H1 (cell line): Measurements from ENCODE around the gene VPS13A. TPM values are rescaled to one million over a fixed set of nuclear protein-coding genes. Genes with fewer than 3 reads are reported as not detected.
A peak's percentile ranks its signal among the peaks of the same experiment; 100 is the strongest.

ENCODE experiments used
- CTCF ChIA-PET: fragments of 300-600 bp; sonication (Branson Sonifier 250); formaldehyde crosslinking; loops from one replicate; lab custom pipeline; 2021; ENCODE audit not compliant: partially characterized antibody; lab: Charles Lee
- POLR2A ChIA-PET: fragments of 300-600 bp; sonication (Branson Sonifier 250); formaldehyde crosslinking; loops from one replicate; lab custom pipeline; 2021; ENCODE audit warnings: inconsistent platforms; ENCODE audit not compliant: partially characterized antibody; lab: Charles Lee
- DNase-seq, 2 experiments: peaks; one replicate each; pipeline versions ENCODE4 v3.0.0 to v3.0.0-alpha.2; 2010 to 2022; ENCODE audit warnings: low spot score in 2 of 2, low read depth in 1 of 2, mixed read lengths in 1 of 2
- FAIRE-seq: peaks from 2 replicates; lab custom pipeline; 2011; peaks lifted over from hg19 to GRCh38; lab: Jason Lieb, UNC
- H2AFZ ChIP-seq: 2 replicates; pipeline ENCODE4 v1.8.1; 2012; ENCODE audit warnings: low read length, inconsistent platforms
- H2AK5ac ChIP-seq: 2 replicates; pipeline ENCODE4 v1.6.1; 2013; ENCODE audit warnings: low read depth, low read length
- H2BK120ac ChIP-seq: replicated peaks from 2 replicates; pipeline ENCODE3; 2013; ENCODE audit warnings: low read depth, low read length, inconsistent platforms
- H2BK12ac ChIP-seq: 2 replicates; pipeline ENCODE4 v1.6.1; 2013; ENCODE audit warnings: low read depth, low read length
- H2BK15ac ChIP-seq: 2 replicates; pipeline ENCODE4 v1.6.1; 2013; ENCODE audit warnings: low read length
- H2BK20ac ChIP-seq: 2 replicates; pipeline ENCODE4 v1.6.1; 2013; ENCODE audit warnings: low read length
- H2BK5ac ChIP-seq: 2 replicates; pipeline ENCODE4 v1.6.1; 2013; ENCODE audit warnings: low read depth, low read length
- H3K14ac ChIP-seq: 2 replicates; pipeline ENCODE4 v1.6.1; 2013; ENCODE audit warnings: inconsistent platforms; ENCODE audit not compliant: insufficient read length
- H3K18ac ChIP-seq: 2 replicates; pipeline ENCODE4 v1.6.1; 2013; ENCODE audit warnings: low read length; ENCODE audit errors: extremely low read depth
- H3K23ac ChIP-seq: 2 replicates; pipeline ENCODE4 v1.6.1; 2013; ENCODE audit warnings: inconsistent platforms; ENCODE audit not compliant: insufficient read length
- H3K23me2 ChIP-seq: 2 replicates; pipeline ENCODE4 v1.6.1; 2013; ENCODE audit warnings: low read depth, low read length
- H3K27ac ChIP-seq: 2 replicates; pipeline ENCODE4 v1.6.1; 2011; ENCODE audit warnings: low read depth, low read length, inconsistent platforms
- H3K27me3 ChIP-seq, 4 experiments: replicated peaks in 1 of 4; 1 replicate in 1 of 4; 2 replicates in 3 of 4; pipeline versions ENCODE4 v1.6.1 to v1.8.1; 2011 to 2013; ENCODE audit warnings: low read length in 3 of 4, mild to moderate bottlenecking in 3 of 4, inconsistent platforms in 2 of 4, mixed read lengths in 2 of 4, moderate library complexity in 1 of 4; ENCODE audit not compliant: control insufficient read depth in 3 of 4, insufficient read depth in 3 of 4; ENCODE audit errors: extremely low read depth in 1 of 4
- H3K36me3 ChIP-seq, 4 experiments: 2 replicates each; pipeline versions ENCODE4 v1.6.1 to v1.8.1; 2011 to 2013; ENCODE audit warnings: mild to moderate bottlenecking in 4 of 4, low read length in 3 of 4, moderate library complexity in 2 of 4, control low read depth in 1 of 4, inconsistent platforms in 1 of 4; ENCODE audit not compliant: insufficient read depth in 4 of 4, control insufficient read depth in 2 of 4
- H3K4ac ChIP-seq: replicated peaks from 2 replicates; pipeline ENCODE3; 2013; ENCODE audit warnings: low read length, low read depth, mixed read lengths, inconsistent platforms; ENCODE audit not compliant: insufficient read length
- H3K4me1 ChIP-seq, 4 experiments: replicated peaks in 1 of 4; 1 replicate in 1 of 4; 2 replicates in 3 of 4; pipeline versions ENCODE4 v1.6.1 to v1.8.1; 2011 to 2013; ENCODE audit warnings: low read length in 3 of 4, inconsistent platforms in 2 of 4, mixed read lengths in 1 of 4; ENCODE audit not compliant: insufficient read depth in 4 of 4, control insufficient read depth in 3 of 4
- H3K4me2 ChIP-seq, 2 experiments: 2 replicates each; pipeline versions ENCODE4 v1.6.1 to v1.8.1; 2011 to 2013; ENCODE audit warnings: low read depth in 2 of 2, low read length in 2 of 2, control low read depth in 1 of 2, inconsistent platforms in 1 of 2, mild to moderate bottlenecking in 1 of 2; ENCODE audit not compliant: insufficient read depth in 1 of 2
- H3K4me3 ChIP-seq, 4 experiments: fragments of 200-600, 300-600 bp in 1 of 4; sonication (generic), shearing (Covaris generic), sonication (Bioruptor Twin) in 1 of 4; 2 replicates each; pipeline versions ENCODE4 v1.5.1 to v1.8.1; 2011 to 2016; ENCODE audit warnings: low read length in 4 of 4, low read depth in 3 of 4, control low read depth in 2 of 4, inconsistent platforms in 2 of 4, mild to moderate bottlenecking in 2 of 4, mixed read lengths in 1 of 4, moderate library complexity in 1 of 4; ENCODE audit not compliant: insufficient read depth in 2 of 4; ENCODE audit errors: extremely low read depth in 1 of 4
- H3K56ac ChIP-seq: replicated peaks from 2 replicates; pipeline ENCODE3; 2013; ENCODE audit warnings: low read depth, mild to moderate bottlenecking, mixed read lengths, low read length, inconsistent platforms; ENCODE audit not compliant: insufficient read length
- H3K79me1 ChIP-seq: 2 replicates; pipeline ENCODE4 v1.6.1; 2013; ENCODE audit warnings: low read depth, low read length, control low read depth
- H3K79me2 ChIP-seq, 2 experiments: 2 replicates each; pipeline versions ENCODE4 v1.6.1 to v1.8.1; 2012 to 2013; ENCODE audit warnings: low read length in 2 of 2, mild to moderate bottlenecking in 2 of 2, inconsistent platforms in 1 of 2; ENCODE audit not compliant: insufficient read depth in 2 of 2, control insufficient read depth in 1 of 2
- H3K9ac ChIP-seq, 4 experiments: replicated peaks in 1 of 4; 1 replicate in 1 of 4; 2 replicates in 3 of 4; pipeline versions ENCODE4 v1.6.1 to v1.8.1; 2011 to 2013; ENCODE audit warnings: low read depth in 3 of 4, low read length in 3 of 4, control low read depth in 2 of 4, mild to moderate bottlenecking in 2 of 4, moderate library complexity in 2 of 4, inconsistent platforms in 1 of 4; ENCODE audit errors: extremely low read depth in 1 of 4
- H3K9me3 ChIP-seq, 2 experiments: 2 replicates each; pipeline versions ENCODE4 v1.6.1 to v1.8.1; 2012 to 2013; ENCODE audit warnings: mild to moderate bottlenecking in 2 of 2, moderate library complexity in 2 of 2, control low read depth in 1 of 2, inconsistent platforms in 1 of 2, low read depth in 1 of 2, low read length in 1 of 2, mixed read lengths in 1 of 2; ENCODE audit not compliant: insufficient read depth in 2 of 2
- H4K20me1 ChIP-seq, 2 experiments: replicated peaks in 1 of 2; 2 replicates each; pipeline versions ENCODE3 to v1.8.1; 2011 to 2013; ENCODE audit warnings: inconsistent platforms in 2 of 2, low read length in 2 of 2, mild to moderate bottlenecking in 1 of 2; ENCODE audit not compliant: insufficient read depth in 2 of 2, control insufficient read depth in 1 of 2
- H4K5ac ChIP-seq: 2 replicates; pipeline ENCODE4 v1.6.1; 2013; ENCODE audit warnings: low read length, low read depth, mixed read lengths, inconsistent platforms; ENCODE audit not compliant: insufficient read length
- H4K8ac ChIP-seq: 2 replicates; pipeline ENCODE4 v1.8.0; 2013; ENCODE audit warnings: mild to moderate bottlenecking, moderate library complexity, low read length, inconsistent platforms; ENCODE audit not compliant: insufficient read depth; ENCODE audit errors: extremely low read depth
- H4K91ac ChIP-seq: replicated peaks from 2 replicates; pipeline ENCODE3; 2013; ENCODE audit warnings: low read length, mixed read lengths, inconsistent platforms; ENCODE audit not compliant: insufficient read length
- BRCA1 ChIP-seq: IDR thresholded peaks from 2 replicates; pipeline ENCODE4 v1.6.1; 2012; ENCODE audit warnings: low read depth, low read length, improper control_type of control experiment
- EGR1 ChIP-seq: IDR thresholded peaks from 2 replicates; pipeline ENCODE4 v1.6.1; 2011; ENCODE audit warnings: low read depth, low read length, borderline replicate concordance
- EP300 ChIP-seq, 2 experiments: IDR thresholded peaks; 1 replicate in 1 of 2; 2 replicates in 1 of 2; pipeline ENCODE4 v1.6.1; 2011 to 2012; ENCODE audit warnings: low read depth in 2 of 2, low read length in 2 of 2, mild to moderate bottlenecking in 2 of 2, borderline replicate concordance in 1 of 2, inconsistent platforms in 1 of 2, moderate library complexity in 1 of 2
- FOSL1 ChIP-seq: IDR thresholded peaks from 2 replicates; pipeline ENCODE4 v1.6.1; 2011; ENCODE audit warnings: mild to moderate bottlenecking, low read depth, low read length, moderate library complexity; ENCODE audit not compliant: insufficient read depth
- GTF2F1 ChIP-seq: IDR thresholded peaks from 2 replicates; pipeline ENCODE4 v1.6.1; 2012; ENCODE audit warnings: low read depth, low read length, improper control_type of control experiment, borderline replicate concordance
- KDM4A ChIP-seq: IDR thresholded peaks from one replicate; pipeline ENCODE4 v1.7.1; 2012; ENCODE audit warnings: low read depth, mild to moderate bottlenecking, moderate library complexity, low read length, inconsistent platforms; ENCODE audit not compliant: severe bottlenecking
- KDM5A ChIP-seq: fragments of 200-600 bp; IDR thresholded peaks from 2 replicates; pipeline ENCODE4 v1.7.1; 2012; ENCODE audit warnings: mild to moderate bottlenecking, low read length, inconsistent platforms, mixed read lengths
- MAFK ChIP-seq: IDR thresholded peaks from 2 replicates; pipeline ENCODE4 v1.6.1; 2012; ENCODE audit warnings: low read depth, mild to moderate bottlenecking, improper control_type of control experiment, low read length
- PHF8 ChIP-seq: fragments of 200-600 bp; sonication (generic); conservative IDR thresholded peaks from 2 replicates; pipeline ENCODE4 v1.7.1; 2012; ENCODE audit warnings: low read depth, mild to moderate bottlenecking, inconsistent platforms, low read length, moderate library complexity
- SIN3A ChIP-seq, 2 experiments: IDR thresholded peaks in 1 of 2; conservative IDR thresholded peaks in 1 of 2; 2 replicates each; pipeline ENCODE4 v1.6.1; 2011 to 2012; ENCODE audit warnings: low read length in 2 of 2, improper control_type of control experiment in 1 of 2, low read depth in 1 of 2, mild to moderate bottlenecking in 1 of 2
- SIX5 ChIP-seq: IDR thresholded peaks from 2 replicates; pipeline ENCODE4 v1.6.1; 2011; ENCODE audit warnings: mild to moderate bottlenecking, low read depth, low read length
- SP4 ChIP-seq: IDR thresholded peaks from 2 replicates; pipeline ENCODE4 v1.6.1; 2012; ENCODE audit warnings: low read length, inconsistent platforms
- SRF ChIP-seq: IDR thresholded peaks from 2 replicates; pipeline ENCODE4 v1.6.1; 2011; ENCODE audit warnings: mild to moderate bottlenecking, low read depth, low read length, moderate library complexity
- TAF1 ChIP-seq: IDR thresholded peaks from 2 replicates; pipeline ENCODE4 v1.6.1; 2011; ENCODE audit warnings: mild to moderate bottlenecking, low read depth, low read length
- YY1 ChIP-seq: IDR thresholded peaks from 2 replicates; pipeline ENCODE4 v1.6.1; 2011; ENCODE audit warnings: low read depth, mild to moderate bottlenecking, low read length
- WGBS, 2 experiments: shearing (Covaris generic) in 1 of 2; methylation state at CpG; one replicate each; pipeline versions ENCODE4 v1.1.6 to v1.1.7; 2013 to 2015; ENCODE audit warnings: low lambda C conversion rate in 2 of 2, mixed read lengths in 2 of 2, inconsistent platforms in 1 of 2, low coverage in 1 of 2, missing lambda C conversion rate in 1 of 2; ENCODE audit not compliant: insufficient replicate concordance in 2 of 2, insufficient coverage in 1 of 2, insufficient read length in 1 of 2; ENCODE audit errors: extremely low coverage in 1 of 2, missing lambda C conversion rate in 1 of 2; 5-methylcytosine and 5-hydroxymethylcytosine counted together
- polyA plus RNA-seq, 7 experiments: library from polyadenylated mRNA; depleted of rRNA in 3 of 7; stranded (reverse) in 5 of 7; unstranded in 2 of 7; fragments of >200 nt in 5 of 7; fragments of 200-250 nt in 2 of 7; gene quantifications; 1 replicate in 5 of 7; 2 replicates in 1 of 7; 4 replicates in 1 of 7; pipeline versions ENCODE4 v1.2.1 to v1.2.3, GENCODE V29; 2011 to 2013; ENCODE audit warnings: missing spikeins in 2 of 7, mixed read lengths in 2 of 7
- total RNA-seq: library from RNA; stranded (reverse); fragmentation: NEBNext Ultra II Directional; extraction: Animal tissue kit (Norgen Biotek cat#: 25700); gene quantifications from 2 replicates; pipeline ENCODE4 v1.2.1, GENCODE V29; 2021

VPS13A gene
- total and polyA plus RNA-seq, 2 of the 8 experiments (the other 6 are each of a cell fraction or from before 2014, with no cell fraction given): 6.0 to 36.5 TPM

DNA sequence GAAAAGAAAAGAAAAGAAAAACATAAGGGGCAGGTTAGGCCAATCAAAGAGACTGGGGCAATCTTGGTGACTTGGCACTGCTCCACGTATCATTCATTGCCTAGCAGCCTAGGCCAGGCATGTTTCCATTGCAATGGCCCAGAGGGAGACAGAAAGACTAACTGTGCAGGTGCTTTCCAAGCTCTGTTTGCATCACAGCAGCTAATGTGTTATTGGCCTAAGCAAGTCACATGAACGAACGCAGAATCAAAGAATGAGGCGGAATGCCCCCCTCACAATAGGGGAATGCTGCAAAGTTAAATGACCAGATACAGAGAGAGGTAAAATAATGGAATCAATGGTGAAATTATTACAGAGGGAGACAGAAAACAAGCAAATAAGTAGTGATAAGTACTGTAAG lies 11.1 kb upstream of the VPS13A start:
- Histone ChIP-seq H4K8ac (no peak overlapping the region), H3K36me3 (no peaks in the 10 kb centered on the region), H2AFZ (no peak overlapping the region), H3K4me3 (no peak overlapping the region), H3K4ac (no peak overlapping the region), H3K79me1 (no peaks in the 10 kb centered on the region), H3K18ac (no peak overlapping the region), H3K27ac (no peak overlapping the region; the same call in 1 of the 2 replicates), H4K5ac (no peak overlapping the region), H3K56ac (no peak overlapping the region), H2BK15ac (no peak overlapping the region), H3K14ac (no peak overlapping the region), H3K9ac (no peak overlapping the region), H3K79me2 (no peaks in the 10 kb centered on the region), H4K20me1 (no peaks in the 10 kb centered on the region), H3K23me2 (no peaks in the 10 kb centered on the region), H3K4me2 (peak overlapping the region in 1 of 2 experiments; percentile 0; a peak in 1 of 4 replicates), H3K9me3 (no peaks in the 10 kb centered on the region), H2BK12ac (no peak overlapping the region; the same call in 1 of the 2 replicates), H3K27me3 (no peaks in the 10 kb centered on the region), H3K4me1 (peaks cover 0 to 4% (median 3%) of the 10 kb centered on the region in 4 experiments; a peak in 2 of 7 replicates), H2BK120ac (no peak overlapping the region), H2AK5ac (no peak overlapping the region), H3K23ac (no peak overlapping the region), H2BK5ac (no peak overlapping the region), H2BK20ac (0 out of 2 replicates have a peak overlapping the region, but pooled peaks have one; percentile 55), H4K91ac (no peak overlapping the region)
- CTCF ChIA-PET: interaction anchor here (0.7 to 3.8 kb wide), 17 partner anchors 8 to 407 kb away, joined by 3 to 23 read pairs (median 5); partner anchors contain the start of gene VPS13A
- DNase-seq (no peak), FAIRE-seq (no peak)
- 70% methylated on average over 4 of the region's 4 CpGs; no CpG with 5 or more reads in 1 of the 2 experiments for WGBS, 2 experiments
- POLR2A ChIA-PET: no interaction called here
- TF ChIP-seq EP300 (IDR thresholded peaks at IDR 0.05; ENCODE audit: borderline replicate concordance in 1 of 2, low read depth in 2 of 2, low read length in 2 of 2) (no peak), FOSL1 (no peak), BRCA1 (no peak), EGR1 (no peak), SRF (no peak), GTF2F1 (no peak), SIX5 (no peak), YY1 (no peak), PHF8 (no peak), TAF1 (no peak), SIN3A (conservative IDR thresholded peaks at IDR 0.05 in 1 of 2, IDR thresholded peaks at IDR 0.05 in 1 of 2; ENCODE audit: low read depth in 1 of 2, low read length in 2 of 2) (no peak), SP4 (no peak), KDM5A (no peak), MAFK (no peak), KDM4A (no peak)
